GM12878 (cell line): Measurements from ENCODE around the gene PARVA. TPM values are rescaled to one million over a fixed set of nuclear protein-coding genes. Genes with fewer than 3 reads are reported as not detected.

Source experiments
- ATAC-seq: fragments of 200-7000 bp; cut with Tn5 transposase; 3 replicates; pipeline ENCODE4 v1.9.1; 2020; ENCODE audit warnings: mild to moderate bottlenecking, moderate library complexity
- BruUV-seq: library from RNA; stranded (reverse); fragments of 400-500 nt; replicated peaks from 2 replicates; lab custom pipeline; 2021; lab: Mats Ljungman, UMichigan
- CTCF ChIA-PET: fragments of 300-600 bp; sonication (Branson Sonifier 250); formaldehyde crosslinking; extraction: SDS; loops from one replicate; lab custom pipeline; 2021; ENCODE audit warnings: inconsistent platforms; lab: Yijun Ruan, JAX
- POLR2A ChIA-PET: fragments of 350-600 bp; formaldehyde crosslinking; extraction: SDS; loops from one replicate; lab custom pipeline; 2021; ENCODE audit warnings: inconsistent platforms; lab: Charles Lee
- RAD21 ChIA-PET: fragments of 300-600 bp; sonication (Branson Sonifier 250); formaldehyde crosslinking; loops from one replicate; lab custom pipeline; 2023; ENCODE audit warnings: antibody characterized with exemption; ENCODE audit not compliant: unreplicated experiment; lab: Charles Lee
- SMC1A ChIA-PET: fragments of 300-600 bp; sonication (Branson Sonifier 250); formaldehyde crosslinking; loops from one replicate; lab custom pipeline; 2023; ENCODE audit not compliant: unreplicated experiment, uncharacterized antibody; lab: Charles Lee
- DNase-seq: peaks from one replicate; pipeline ENCODE4 v3.0.0-alpha.2; 2011; ENCODE audit warnings: low read depth, low spot score
- FAIRE-seq: peaks from 3 replicates; lab custom pipeline; 2011; peaks lifted over from hg19 to GRCh38; lab: Jason Lieb, UNC
- H2AFZ ChIP-seq: 2 replicates; pipeline ENCODE4 v1.6.0; 2011; ENCODE audit warnings: low read depth, low read length, control low read depth; ENCODE audit not compliant: control insufficient read depth
- H3K27ac ChIP-seq: 2 replicates; pipeline ENCODE4 v1.5.1; 2011; ENCODE audit warnings: control low read depth; ENCODE audit not compliant: control insufficient read depth, insufficient read depth
- H3K27me3 ChIP-seq, 2 experiments: replicated peaks in 1 of 2; 2 replicates each; pipeline versions ENCODE4 v1.6.0 to v1.6.1; 2011; ENCODE audit warnings: low read length in 1 of 2; ENCODE audit not compliant: control insufficient read depth in 2 of 2, insufficient read depth in 2 of 2
- H3K36me3 ChIP-seq, 2 experiments: 2 replicates each; pipeline ENCODE4 v1.5.1; 2011; ENCODE audit warnings: low read length in 1 of 2; ENCODE audit not compliant: control insufficient read depth in 2 of 2, insufficient read depth in 2 of 2
- H3K4me1 ChIP-seq: 2 replicates; pipeline ENCODE4 v1.6.1; 2011; ENCODE audit warnings: mild to moderate bottlenecking, low read length, moderate library complexity, mixed read lengths; ENCODE audit not compliant: control insufficient read depth, insufficient read depth
- H3K4me2 ChIP-seq: 2 replicates; pipeline ENCODE4 v1.6.0; 2011; ENCODE audit warnings: control low read depth; ENCODE audit not compliant: control insufficient read depth, insufficient read depth
- H3K4me3 ChIP-seq: fragments of 200-600 bp; sonication (generic); 2 replicates; pipeline ENCODE4 v1.5.1; 2016
- H3K79me2 ChIP-seq: 2 replicates; pipeline ENCODE4 v1.6.0; 2011; ENCODE audit warnings: low read length; ENCODE audit not compliant: control insufficient read depth, insufficient read depth
- H3K9ac ChIP-seq: 2 replicates; pipeline ENCODE4 v1.8.0; 2011; ENCODE audit warnings: low read length, control low read depth, mixed read lengths; ENCODE audit not compliant: control insufficient read depth, insufficient read depth
- H3K9me3 ChIP-seq: replicated peaks from 3 replicates; pipeline ENCODE4 v1.5.1; 2011; ENCODE audit warnings: mild to moderate bottlenecking, low read length; ENCODE audit not compliant: control insufficient read depth, insufficient read depth
- H4K20me1 ChIP-seq: 2 replicates; pipeline ENCODE4 v1.6.0; 2011; ENCODE audit not compliant: control insufficient read depth, insufficient read depth
- ATF7 ChIP-seq: fragments of 450-650 bp; IDR thresholded peaks from 2 replicates; pipeline ENCODE4 v1.6.1; 2016; ENCODE audit warnings: low read depth, mild to moderate bottlenecking
- BMI1 ChIP-seq: fragments of 450-650 bp; IDR thresholded peaks from 2 replicates; pipeline ENCODE4 v1.6.1; 2016; ENCODE audit warnings: mild to moderate bottlenecking, moderate library complexity, borderline replicate concordance
- DPF2 ChIP-seq: fragments of 450-650 bp; IDR thresholded peaks from 2 replicates; pipeline ENCODE4 v1.6.1; 2017; ENCODE audit warnings: mild to moderate bottlenecking
- IRF4 ChIP-seq: IDR thresholded peaks from 2 replicates; pipeline ENCODE4 v1.6.1; 2011; ENCODE audit warnings: low read depth, low read length
- LARP7 ChIP-seq: fragments of 450-650 bp; IDR thresholded peaks from 2 replicates; pipeline ENCODE4 v1.6.1; 2017; ENCODE audit warnings: mild to moderate bottlenecking
- SMARCA5 ChIP-seq: fragments of 450-650 bp; IDR thresholded peaks from 2 replicates; pipeline ENCODE4 v1.6.1; 2017; ENCODE audit warnings: mild to moderate bottlenecking
- USF1 ChIP-seq: IDR thresholded peaks from 2 replicates; pipeline ENCODE4 v1.6.1; 2011; ENCODE audit warnings: borderline replicate concordance, low read depth, mild to moderate bottlenecking, moderate library complexity, mixed read lengths, low read length; ENCODE audit not compliant: insufficient read depth; ENCODE audit errors: extremely low read length
- ZNF384 ChIP-seq: IDR thresholded peaks from 2 replicates; pipeline ENCODE4 v1.6.1; 2012; ENCODE audit warnings: low read depth, mild to moderate bottlenecking, low read length, improper control_type of control experiment, borderline replicate concordance
- WGBS: methylation state at CpG from one replicate; pipeline ENCODE4 v1.1.6; 2016; ENCODE audit warnings: low lambda C conversion rate; ENCODE audit not compliant: insufficient replicate concordance, insufficient coverage; ENCODE audit errors: missing lambda C conversion rate; 5-methylcytosine and 5-hydroxymethylcytosine counted together
- in situ Hi-C: fragments of 300-500 bp; cut with MboI; formaldehyde crosslinking; loops from 9 replicates; pipeline ENCODE4 v1.14.3; 2018; ENCODE audit warnings: mixed read lengths
- intact Hi-C: fragments of 100-400 bp; cut with micrococcal nuclease; formaldehyde crosslinking; loops from one replicate; pipeline ENCODE4 v1.14.2; 2022; ENCODE audit not compliant: unreplicated experiment
- polyA plus RNA-seq, 11 experiments: library from polyadenylated mRNA; depleted of rRNA in 4 of 11; unstranded in 6 of 11; stranded (reverse) in 5 of 11; fragments of >200 nt; fragmentation: Nextera tagmentation in 4 of 11; fragmentation: Illumina TruSeq in 1 of 11; extraction: Ambion mirVana in 4 of 11; extraction: Trizol in 1 of 11; gene quantifications; 1 replicate in 1 of 11; 2 replicates in 10 of 11; pipeline versions ENCODE4 v1.2.1 to v1.2.3, GENCODE V29; 2011 to 2016; ENCODE audit warnings: inconsistent platforms in 2 of 11, missing spikeins in 2 of 11, low read depth in 1 of 11
- total RNA-seq, 4 experiments: library from RNA; depleted of rRNA in 3 of 4; stranded (reverse); fragments of >200 nt in 3 of 4; fragmentation: Illumina TruSeq in 1 of 4; extraction: Trizol in 1 of 4; gene quantifications; 2 replicates each; pipeline versions ENCODE4 v1.2.1 to v1.2.3, GENCODE V29; 2013 to 2021
- TF ChIP-seq, protein P1 (sequence below): fragments of 450-650 bp; IDR thresholded peaks from 2 replicates; pipeline ENCODE4 v1.6.1; 2018; ENCODE audit warnings: borderline replicate concordance, mild to moderate bottlenecking; ENCODE audit not compliant: partially characterized antibody
- TF ChIP-seq, protein P2 (sequence below): fragments of 450-650 bp; formaldehyde crosslinking; IDR thresholded peaks from 2 replicates; pipeline ENCODE4 v1.4.0; 2022; ENCODE audit warnings: mild to moderate bottlenecking, moderate library complexity
- TF ChIP-seq, protein P3 (sequence below): fragments of 450-650 bp; IDR thresholded peaks from 2 replicates; pipeline ENCODE4 v1.6.1; 2016; ENCODE audit warnings: mild to moderate bottlenecking, moderate library complexity, borderline replicate concordance
- TF ChIP-seq, protein P4 (sequence below): fragments of 450-650 bp; IDR thresholded peaks from 2 replicates; pipeline ENCODE4 v1.6.1; 2016; ENCODE audit warnings: mild to moderate bottlenecking

The PARVA gene
- total and polyA plus RNA-seq, 10 of the 15 experiments (the other 5 are each of a cell fraction or from before 2014, with no cell fraction given) = 0.01 to 0.44 (median 0.03) TPM; not detected in 7

DNA sequence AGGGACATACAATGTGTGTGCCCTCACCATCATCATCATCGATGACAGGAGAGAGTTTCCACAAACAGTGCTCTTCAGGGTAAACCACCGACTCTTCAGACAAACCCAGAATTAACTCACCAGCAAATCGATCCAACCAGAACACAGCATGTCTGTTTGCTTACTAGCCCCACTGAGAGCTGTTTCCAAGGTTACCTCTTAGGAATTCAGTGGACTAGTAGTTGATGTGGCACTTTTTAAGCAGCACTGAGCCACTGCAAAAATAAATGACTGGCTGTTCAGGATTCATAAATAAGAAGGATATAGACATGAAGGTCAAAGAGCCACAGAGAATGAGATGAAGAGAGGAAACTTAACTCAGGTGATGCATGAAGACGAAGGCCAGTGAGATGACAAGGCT is 83.1 kb downstream of the PARVA start:
- intact Hi-C loops (no loop called here), in situ Hi-C loops (no loop called here)
- no peaks in the 10 kb centered on the region for H3K79me2 ChIP-seq
- no peak overlapping the region for H3K4me3 ChIP-seq
- no peaks in the 10 kb centered on the region for H3K27me3 ChIP-seq
- no peak overlapping the region for H3K27ac ChIP-seq
- no peaks in the 10 kb centered on the region for H3K4me1 ChIP-seq
- CTCF ChIA-PET = no interaction called here
- 12% methylated on average over 4 of the region's 4 CpGs for WGBS
- DNase-seq (no peak), ATAC-seq (no peak), FAIRE-seq (no peak)
- H4K20me1 ChIP-seq = no peaks in the 10 kb centered on the region
- POLR2A ChIA-PET = no interaction called here
- H2AFZ ChIP-seq = no peak overlapping the region
- H3K9me3 ChIP-seq = no peaks in the 10 kb centered on the region
- no TSS peak for BruUV-seq
- SMC1A ChIA-PET = no interaction called here
- RAD21 ChIA-PET = no interaction called here
- H3K4me2 ChIP-seq = no peak overlapping the region
- H3K9ac ChIP-seq = no peak overlapping the region
- no peaks in the 10 kb centered on the region for H3K36me3 ChIP-seq
- TF ChIP-seq LARP7 = no peak
- TF ChIP-seq BMI1 = no peak
- no peak for TF ChIP-seq DPF2
- TF ChIP-seq, protein P1, sequence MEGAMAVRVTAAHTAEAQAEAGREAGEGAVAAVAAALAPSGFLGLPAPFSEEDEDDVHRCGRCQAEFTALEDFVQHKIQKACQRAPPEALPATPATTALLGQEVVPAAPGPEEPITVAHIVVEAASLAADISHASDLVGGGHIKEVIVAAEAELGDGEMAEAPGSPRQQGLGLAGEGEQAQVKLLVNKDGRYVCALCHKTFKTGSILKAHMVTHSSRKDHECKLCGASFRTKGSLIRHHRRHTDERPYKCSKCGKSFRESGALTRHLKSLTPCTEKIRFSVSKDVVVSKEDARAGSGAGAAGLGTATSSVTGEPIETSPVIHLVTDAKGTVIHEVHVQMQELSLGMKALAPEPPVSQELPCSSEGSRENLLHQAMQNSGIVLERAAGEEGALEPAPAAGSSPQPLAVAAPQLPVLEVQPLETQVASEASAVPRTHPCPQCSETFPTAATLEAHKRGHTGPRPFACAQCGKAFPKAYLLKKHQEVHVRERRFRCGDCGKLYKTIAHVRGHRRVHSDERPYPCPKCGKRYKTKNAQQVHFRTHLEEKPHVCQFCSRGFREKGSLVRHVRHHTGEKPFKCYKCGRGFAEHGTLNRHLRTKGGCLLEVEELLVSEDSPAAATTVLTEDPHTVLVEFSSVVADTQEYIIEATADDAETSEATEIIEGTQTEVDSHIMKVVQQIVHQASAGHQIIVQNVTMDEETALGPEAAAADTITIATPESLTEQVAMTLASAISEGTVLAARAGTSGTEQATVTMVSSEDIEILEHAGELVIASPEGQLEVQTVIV = no peak
- no peak for TF ChIP-seq ZNF384
- TF ChIP-seq ATF7 = no peak
- TF ChIP-seq USF1 = no peak
- TF ChIP-seq, protein P2, sequence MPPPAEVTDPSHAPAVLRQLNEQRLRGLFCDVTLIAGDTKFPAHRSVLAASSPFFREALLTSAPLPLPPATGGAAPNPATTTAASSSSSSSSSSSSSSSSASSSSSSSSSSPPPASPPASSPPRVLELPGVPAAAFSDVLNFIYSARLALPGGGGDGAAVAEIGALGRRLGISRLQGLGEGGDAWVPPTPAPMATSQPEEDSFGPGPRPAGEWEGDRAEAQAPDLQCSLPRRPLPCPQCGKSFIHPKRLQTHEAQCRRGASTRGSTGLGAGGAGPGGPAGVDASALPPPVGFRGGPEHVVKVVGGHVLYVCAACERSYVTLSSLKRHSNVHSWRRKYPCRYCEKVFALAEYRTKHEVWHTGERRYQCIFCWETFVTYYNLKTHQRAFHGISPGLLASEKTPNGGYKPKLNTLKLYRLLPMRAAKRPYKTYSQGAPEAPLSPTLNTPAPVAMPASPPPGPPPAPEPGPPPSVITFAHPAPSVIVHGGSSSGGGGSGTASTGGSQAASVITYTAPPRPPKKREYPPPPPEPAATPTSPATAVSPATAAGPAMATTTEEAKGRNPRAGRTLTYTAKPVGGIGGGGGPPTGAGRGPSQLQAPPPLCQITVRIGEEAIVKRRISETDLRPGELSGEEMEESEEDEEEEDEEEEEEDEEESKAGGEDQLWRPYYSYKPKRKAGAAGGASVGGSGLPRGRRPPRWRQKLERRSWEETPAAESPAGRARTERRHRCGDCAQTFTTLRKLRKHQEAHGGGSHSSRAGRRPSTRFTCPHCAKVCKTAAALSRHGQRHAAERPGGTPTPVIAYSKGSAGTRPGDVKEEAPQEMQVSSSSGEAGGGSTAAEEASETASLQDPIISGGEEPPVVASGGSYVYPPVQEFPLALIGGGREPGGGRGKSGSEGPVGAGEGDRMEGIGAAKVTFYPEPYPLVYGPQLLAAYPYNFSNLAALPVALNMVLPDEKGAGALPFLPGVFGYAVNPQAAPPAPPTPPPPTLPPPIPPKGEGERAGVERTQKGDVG (CRISPR knock-in tag) = no peak
- TF ChIP-seq, protein P3, sequence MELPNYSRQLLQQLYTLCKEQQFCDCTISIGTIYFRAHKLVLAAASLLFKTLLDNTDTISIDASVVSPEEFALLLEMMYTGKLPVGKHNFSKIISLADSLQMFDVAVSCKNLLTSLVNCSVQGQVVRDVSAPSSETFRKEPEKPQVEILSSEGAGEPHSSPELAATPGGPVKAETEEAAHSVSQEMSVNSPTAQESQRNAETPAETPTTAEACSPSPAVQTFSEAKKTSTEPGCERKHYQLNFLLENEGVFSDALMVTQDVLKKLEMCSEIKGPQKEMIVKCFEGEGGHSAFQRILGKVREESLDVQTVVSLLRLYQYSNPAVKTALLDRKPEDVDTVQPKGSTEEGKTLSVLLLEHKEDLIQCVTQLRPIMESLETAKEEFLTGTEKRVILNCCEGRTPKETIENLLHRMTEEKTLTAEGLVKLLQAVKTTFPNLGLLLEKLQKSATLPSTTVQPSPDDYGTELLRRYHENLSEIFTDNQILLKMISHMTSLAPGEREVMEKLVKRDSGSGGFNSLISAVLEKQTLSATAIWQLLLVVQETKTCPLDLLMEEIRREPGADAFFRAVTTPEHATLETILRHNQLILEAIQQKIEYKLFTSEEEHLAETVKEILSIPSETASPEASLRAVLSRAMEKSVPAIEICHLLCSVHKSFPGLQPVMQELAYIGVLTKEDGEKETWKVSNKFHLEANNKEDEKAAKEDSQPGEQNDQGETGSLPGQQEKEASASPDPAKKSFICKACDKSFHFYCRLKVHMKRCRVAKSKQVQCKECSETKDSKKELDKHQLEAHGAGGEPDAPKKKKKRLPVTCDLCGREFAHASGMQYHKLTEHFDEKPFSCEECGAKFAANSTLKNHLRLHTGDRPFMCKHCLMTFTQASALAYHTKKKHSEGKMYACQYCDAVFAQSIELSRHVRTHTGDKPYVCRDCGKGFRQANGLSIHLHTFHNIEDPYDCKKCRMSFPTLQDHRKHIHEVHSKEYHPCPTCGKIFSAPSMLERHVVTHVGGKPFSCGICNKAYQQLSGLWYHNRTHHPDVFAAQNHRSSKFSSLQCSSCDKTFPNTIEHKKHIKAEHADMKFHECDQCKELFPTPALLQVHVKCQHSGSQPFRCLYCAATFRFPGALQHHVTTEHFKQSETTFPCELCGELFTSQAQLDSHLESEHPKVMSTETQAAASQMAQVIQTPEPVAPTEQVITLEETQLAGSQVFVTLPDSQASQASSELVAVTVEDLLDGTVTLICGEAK = no peak
- TF ChIP-seq, protein P4, sequence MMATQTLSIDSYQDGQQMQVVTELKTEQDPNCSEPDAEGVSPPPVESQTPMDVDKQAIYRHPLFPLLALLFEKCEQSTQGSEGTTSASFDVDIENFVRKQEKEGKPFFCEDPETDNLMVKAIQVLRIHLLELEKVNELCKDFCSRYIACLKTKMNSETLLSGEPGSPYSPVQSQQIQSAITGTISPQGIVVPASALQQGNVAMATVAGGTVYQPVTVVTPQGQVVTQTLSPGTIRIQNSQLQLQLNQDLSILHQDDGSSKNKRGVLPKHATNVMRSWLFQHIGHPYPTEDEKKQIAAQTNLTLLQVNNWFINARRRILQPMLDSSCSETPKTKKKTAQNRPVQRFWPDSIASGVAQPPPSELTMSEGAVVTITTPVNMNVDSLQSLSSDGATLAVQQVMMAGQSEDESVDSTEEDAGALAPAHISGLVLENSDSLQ = no peak
- no peak for TF ChIP-seq SMARCA5
- no peak for TF ChIP-seq IRF4
